Measurements from ENCODE around the gene DIP2A. TPM values are rescaled to one million over a fixed set of nuclear protein-coding genes. Genes with fewer than 3 reads are reported as not detected.

DIP2A gene
- total RNA-seq, 1 experiment from 2014 or later = 29.4 TPM

GRCh38 chr21:46474382-46474781 lies 15.7 kb downstream of the DIP2A start:
- no peak overlapping the region for H3K4me3 ChIP-seq (ENCODE audit: low read length)

GRCh38 chr21:46475296-46475695 lies 16.6 kb downstream of the DIP2A start:
- Histone ChIP-seq H3K79me2 (ENCODE audit: low read length) (peaks cover 74% of the 10 kb centered on the region), H3K36me3 (ENCODE audit: insufficient read depth, low read length) (0 out of 2 replicates have a peak, but pooled peaks cover 2% of the 10 kb centered on the region), H3K9me2 (replicated peaks; ENCODE audit: insufficient read depth, low read length) (no peaks in the 10 kb centered on the region), H2AFZ (ENCODE audit: low read length) (no peak overlapping the region), H4K20me1 (ENCODE audit: insufficient read depth, low read depth, low read length) (no peaks in the 10 kb centered on the region), H3K4me1 (ENCODE audit: low read length) (no peaks in the 10 kb centered on the region; the same call in 1 of the 2 replicates), H3K4me3 (ENCODE audit: low read length) (no peak overlapping the region), H3K27ac (ENCODE audit: low read length) (no peak overlapping the region), H3K9ac (ENCODE audit: low read length) (no peak overlapping the region), H3K4me2 (ENCODE audit: low read depth, low read length, poor library complexity, severe bottlenecking) (no peak overlapping the region), H3K27me3 (ENCODE audit: low read length) (no peaks in the 10 kb centered on the region), H3K9me3 (ENCODE audit: low read length) (no peaks in the 10 kb centered on the region)
- no peak for DNase-seq

More at GRCh38 chr21:46474382-46474781, 15.7 kb downstream of the DIP2A start:
- Histone ChIP-seq H3K4me2 (ENCODE audit: low read depth, low read length, poor library complexity, severe bottlenecking) (no peak overlapping the region), H3K79me2 (ENCODE audit: low read length) (peaks cover 71% of the 10 kb centered on the region), H3K4me1 (ENCODE audit: low read length) (no peaks in the 10 kb centered on the region; the same call in 1 of the 2 replicates), H4K20me1 (ENCODE audit: insufficient read depth, low read depth, low read length) (no peaks in the 10 kb centered on the region), H3K36me3 (ENCODE audit: insufficient read depth, low read length) (0 out of 2 replicates have a peak, but pooled peaks cover 2% of the 10 kb centered on the region), H3K9ac (ENCODE audit: low read length) (no peak overlapping the region), H3K9me2 (replicated peaks; ENCODE audit: insufficient read depth, low read length) (no peaks in the 10 kb centered on the region), H3K27ac (ENCODE audit: low read length) (no peak overlapping the region), H3K27me3 (ENCODE audit: low read length) (no peaks in the 10 kb centered on the region), H3K9me3 (ENCODE audit: low read length) (no peaks in the 10 kb centered on the region), H2AFZ (ENCODE audit: low read length) (no peak overlapping the region)
- DNase-seq = no peak

- H3K9me2 ChIP-seq (replicated peaks; ENCODE audit: insufficient read depth, low read length) = no peaks in the 10 kb centered on the region
- no peak overlapping the region for H3K4me2 ChIP-seq (ENCODE audit: low read depth, low read length, poor library complexity, severe bottlenecking)
- H3K9ac ChIP-seq (ENCODE audit: low read length) = no peak overlapping the region
- no peak for DNase-seq
- H3K4me1 ChIP-seq (ENCODE audit: low read length) = no peaks in the 10 kb centered on the region; the same call in 1 of the 2 replicates
- 0 out of 2 replicates have a peak, but pooled peaks cover 2% of the 10 kb centered on the region for H3K36me3 ChIP-seq (ENCODE audit: insufficient read depth, low read length)
- H4K20me1 ChIP-seq (ENCODE audit: insufficient read depth, low read depth, low read length) = no peaks in the 10 kb centered on the region
- no peaks in the 10 kb centered on the region for H3K27me3 ChIP-seq (ENCODE audit: low read length)
- no peaks in the 10 kb centered on the region for H3K9me3 ChIP-seq (ENCODE audit: low read length)
- H3K27ac ChIP-seq (ENCODE audit: low read length) = no peak overlapping the region
- H3K79me2 ChIP-seq (ENCODE audit: low read length) = peaks cover 78% of the 10 kb centered on the region
- H2AFZ ChIP-seq (ENCODE audit: low read length) = no peak overlapping the region
- no peak overlapping the region for H3K4me3 ChIP-seq (ENCODE audit: low read length)
Measured at GRCh38 chr21:46477765-46478164, 19.1 kb downstream of the DIP2A start.

GRCh38 chr21:46478910-46479309 lies 20.2 kb downstream of the DIP2A start:
- no peak overlapping the region for H2AFZ ChIP-seq (ENCODE audit: low read length)
- H3K79me2 ChIP-seq (ENCODE audit: low read length) = peaks cover 84% of the 10 kb centered on the region
- H3K9ac ChIP-seq (ENCODE audit: low read length) = no peak overlapping the region
- no peaks in the 10 kb centered on the region; the same call in 1 of the 2 replicates for H3K4me1 ChIP-seq (ENCODE audit: low read length)
- no peak for DNase-seq
- H4K20me1 ChIP-seq (ENCODE audit: insufficient read depth, low read depth, low read length) = no peaks in the 10 kb centered on the region
- no peak overlapping the region for H3K4me3 ChIP-seq (ENCODE audit: low read length)
- H3K27me3 ChIP-seq (ENCODE audit: low read length) = no peaks in the 10 kb centered on the region
- no peaks in the 10 kb centered on the region for H3K9me2 ChIP-seq (replicated peaks; ENCODE audit: insufficient read depth, low read length)
- H3K4me2 ChIP-seq (ENCODE audit: low read depth, low read length, poor library complexity, severe bottlenecking) = no peak overlapping the region
- no peak overlapping the region for H3K27ac ChIP-seq (ENCODE audit: low read length)
- no peaks in the 10 kb centered on the region for H3K9me3 ChIP-seq (ENCODE audit: low read length)
- peaks cover 5% of the 10 kb centered on the region; the same call in 1 of the 2 replicates for H3K36me3 ChIP-seq (ENCODE audit: insufficient read depth, low read length)

- DNase-seq = no peak
- Histone ChIP-seq H3K27ac (ENCODE audit: low read length) (no peak overlapping the region), H3K9ac (ENCODE audit: low read length) (no peak overlapping the region), H3K4me1 (ENCODE audit: low read length) (no peaks in the 10 kb centered on the region), H3K4me2 (ENCODE audit: low read depth, low read length, poor library complexity, severe bottlenecking) (no peak overlapping the region), H3K9me2 (replicated peaks; ENCODE audit: insufficient read depth, low read length) (no peaks in the 10 kb centered on the region), H3K9me3 (ENCODE audit: low read length) (no peaks in the 10 kb centered on the region), H2AFZ (ENCODE audit: low read length) (no peak overlapping the region), H3K79me2 (ENCODE audit: low read length) (peaks cover 82% of the 10 kb centered on the region), H3K4me3 (ENCODE audit: low read length) (no peak overlapping the region), H3K27me3 (ENCODE audit: low read length) (no peaks in the 10 kb centered on the region), H3K36me3 (ENCODE audit: insufficient read depth, low read length) (peaks cover 18% of the 10 kb centered on the region; the same call in 1 of the 2 replicates), H4K20me1 (ENCODE audit: insufficient read depth, low read depth, low read length) (no peaks in the 10 kb centered on the region)
Measured at GRCh38 chr21:46480466-46480865, 21.8 kb downstream of the DIP2A start.

GRCh38 chr21:46482225-46482845 lies 23.6 kb downstream of the DIP2A start:
- Histone ChIP-seq H4K20me1 (ENCODE audit: insufficient read depth, low read depth, low read length) (no peaks in the 10 kb centered on the region), H3K36me3 (ENCODE audit: insufficient read depth, low read length) (peaks cover 18% of the 10 kb centered on the region; the same call in 1 of the 2 replicates), H3K27ac (ENCODE audit: low read length) (no peak overlapping the region), H3K9ac (ENCODE audit: low read length) (no peak overlapping the region), H3K9me3 (ENCODE audit: low read length) (no peaks in the 10 kb centered on the region), H3K4me1 (ENCODE audit: low read length) (no peaks in the 10 kb centered on the region), H3K79me2 (ENCODE audit: low read length) (peaks cover 71% of the 10 kb centered on the region), H3K4me2 (ENCODE audit: low read depth, low read length, poor library complexity, severe bottlenecking) (no peak overlapping the region), H2AFZ (ENCODE audit: low read length) (no peak overlapping the region), H3K9me2 (replicated peaks; ENCODE audit: insufficient read depth, low read length) (no peaks in the 10 kb centered on the region), H3K27me3 (ENCODE audit: low read length) (no peaks in the 10 kb centered on the region), H3K4me3 (ENCODE audit: low read length) (no peak overlapping the region)
- DNase-seq = no peak

GRCh38 chr21:46482846-46483231 lies 24.1 kb downstream of the DIP2A start:
- no peak for DNase-seq
- Histone ChIP-seq H3K9me2 (replicated peaks; ENCODE audit: insufficient read depth, low read length) (no peaks in the 10 kb centered on the region), H3K4me2 (ENCODE audit: low read depth, low read length, poor library complexity, severe bottlenecking) (no peak overlapping the region), H3K36me3 (ENCODE audit: insufficient read depth, low read length) (peaks cover 18% of the 10 kb centered on the region; the same call in 1 of the 2 replicates), H2AFZ (ENCODE audit: low read length) (no peak overlapping the region), H3K4me1 (ENCODE audit: low read length) (no peaks in the 10 kb centered on the region), H3K9me3 (ENCODE audit: low read length) (no peaks in the 10 kb centered on the region), H3K27ac (ENCODE audit: low read length) (no peak overlapping the region), H3K4me3 (ENCODE audit: low read length) (no peak overlapping the region), H3K79me2 (ENCODE audit: low read length) (peaks cover 74% of the 10 kb centered on the region), H4K20me1 (ENCODE audit: insufficient read depth, low read depth, low read length) (no peaks in the 10 kb centered on the region), H3K9ac (ENCODE audit: low read length) (no peak overlapping the region), H3K27me3 (ENCODE audit: low read length) (no peaks in the 10 kb centered on the region)

- no peak for DNase-seq
Measured at GRCh38 chr21:46483300-46484295, 24.9 kb downstream of the DIP2A start.

More at GRCh38 chr21:46483300-46484295, 24.9 kb downstream of the DIP2A start:
- Histone ChIP-seq H3K27me3 (ENCODE audit: low read length) (no peaks in the 10 kb centered on the region), H3K9ac (ENCODE audit: low read length) (no peak overlapping the region), H3K4me3 (ENCODE audit: low read length) (no peak overlapping the region), H4K20me1 (ENCODE audit: insufficient read depth, low read depth, low read length) (no peaks in the 10 kb centered on the region), H3K36me3 (ENCODE audit: insufficient read depth, low read length) (peaks cover 18% of the 10 kb centered on the region; the same call in 1 of the 2 replicates), H2AFZ (ENCODE audit: low read length) (no peak overlapping the region), H3K27ac (ENCODE audit: low read length) (no peak overlapping the region), H3K9me3 (ENCODE audit: low read length) (no peaks in the 10 kb centered on the region), H3K4me2 (ENCODE audit: low read depth, low read length, poor library complexity, severe bottlenecking) (no peak overlapping the region), H3K4me1 (ENCODE audit: low read length) (no peaks in the 10 kb centered on the region), H3K79me2 (ENCODE audit: low read length) (peaks cover 77% of the 10 kb centered on the region), H3K9me2 (replicated peaks; ENCODE audit: insufficient read depth, low read length) (no peaks in the 10 kb centered on the region)
